Heart left ventricle (tissue), 16 donors: ENCODE data around the gene TMEM119. TPM values are rescaled to one million over a fixed set of nuclear protein-coding genes. Genes with fewer than 3 reads are reported as not detected.
"Not testable (repeated sequence)": the region's sequence is repeated elsewhere in the genome, so short reads cannot be mapped to it uniquely, and the experiment has no call there.

Experiments
- ATAC-seq, 4 donors: fragments of 200-7000 bp; cut with Tn5 transposase; one replicate each; pipeline ENCODE4 v1.9.1; 2020 to 2022; ENCODE audit warnings: moderate library complexity in 4 of 4, mild to moderate bottlenecking in 3 of 4, moderate number of reproducible peaks in 1 of 4
- DNase-seq, 5 donors: peaks; one replicate each; pipeline ENCODE4 v3.0.0-alpha.2; 2020
- H3K27ac ChIP-seq, 12 donors: fragments of 200-600 bp; sonication (generic) in 4 of 12; one replicate each; pipeline versions ENCODE4 v1.5.0 to v1.8.0; 2016 to 2022; ENCODE audit warnings: mild to moderate bottlenecking in 2 of 12
- H3K27me3 ChIP-seq, 9 donors: fragments of 200-600 bp; sonication (generic) in 2 of 9; one replicate each; pipeline versions ENCODE4 v1.5.1 to v1.8.0; 2016 to 2022; ENCODE audit warnings: mild to moderate bottlenecking in 3 of 9
- H3K36me3 ChIP-seq, 9 donors: fragments of 200-600 bp; sonication (generic) in 2 of 9; one replicate each; pipeline versions ENCODE4 v1.5.0 to v1.8.0; 2018 to 2022; ENCODE audit warnings: mild to moderate bottlenecking in 2 of 9
- H3K4me1 ChIP-seq, 12 donors: fragments of 200-600 bp; sonication (generic) in 4 of 12; one replicate each; pipeline versions ENCODE4 v1.5.0 to v1.8.0; 2016 to 2022; ENCODE audit warnings: mild to moderate bottlenecking in 3 of 12
- H3K4me3 ChIP-seq, 12 donors: fragments of 200-600 bp; sonication (generic) in 4 of 12; one replicate each; pipeline versions ENCODE4 v1.5.0 to v1.8.0; 2017 to 2022; ENCODE audit warnings: mild to moderate bottlenecking in 9 of 12, moderate library complexity in 4 of 12
- H3K9me3 ChIP-seq, 12 donors: fragments of 200-600 bp; sonication (generic) in 4 of 12; one replicate each; pipeline versions ENCODE4 v1.5.0 to v1.8.0; 2016 to 2022; ENCODE audit warnings: mild to moderate bottlenecking in 1 of 12
- POLR2A ChIP-seq, 2 donors: fragments of 450-650 bp; IDR thresholded peaks; one replicate each; pipeline ENCODE4 v1.6.1; 2017; ENCODE audit warnings: antibody characterized with exemption in 2 of 2, mild to moderate bottlenecking in 2 of 2, moderate library complexity in 2 of 2
- WGBS, 4 donors: extraction: QIAGEN DNeasy Blood & Tissue Kit in 2 of 4; methylation state at CpG; one replicate each; pipeline versions ENCODE4 v1.1.5 to v1.1.7; 2013 to 2018; 5-methylcytosine and 5-hydroxymethylcytosine counted together
- intact Hi-C, 10 donors: fragments of 100-400 bp; cut with DNase I; formaldehyde crosslinking; loops; one replicate each; pipeline versions ENCODE4 v1.11.1 to v1.14.2; 2022
- polyA plus RNA-seq, 2 donors: library from polyadenylated mRNA; stranded (reverse); fragments of 200-250 nt; gene quantifications; one replicate each; pipeline ENCODE4 v1.2.3, GENCODE V29; 2013
- total RNA-seq, 9 donors: library from RNA; depleted of rRNA in 2 of 9; stranded (reverse); fragments of >200 nt in 2 of 9; fragmentation: NEBNext Ultra II Directional in 3 of 9; extraction: Animal tissue kit (Norgen Biotek cat#: 25700) in 3 of 9; gene quantifications; one replicate each; pipeline versions ENCODE4 v1.1.0 to v1.2.4, GENCODE V29; 2016 to 2023
- TF ChIP-seq, protein P1 (sequence below), 12 donors: fragments of 200-600 bp; sonication (generic) in 4 of 12; IDR thresholded peaks; one replicate each; pipeline versions ENCODE4 v1.5.0 to v1.8.0; 2018 to 2022; ENCODE audit warnings: antibody characterized with exemption in 12 of 12, mild to moderate bottlenecking in 5 of 12
- donor health status: ischemic (EF 13 %, LVEDD 7.1; RV severe dilation, severe dysfunction).
- donor health status: healthy with polysubstance abuse.
- donor health status: DM: no; HTN: yes; CAD: no.
- donor health status: DM: no; HTN: no; CAD: no.
- donor health status: ischemic (EF 25% LVEDD 6.9; RV normal size, moderate dysfunction).
- donor health status: ischemic (EF 25% LVEDD 5.7; RV mildly dilated, moderate dysfunction).
- donor health status: healthy.
- donor health status: DM: yes; HTN: yes; CAD: no.
- donor health status: ischemic (EF 35%, LVEDD 5.7; RV mildly dilated, moderate dysfunction).
- donor health status: nonischemic (EF 11% LVEDD 7.7; RV severe dilation, severe dysfunction).
- donor health status: DM: yes; HTN: yes; CAD: no.
- donor health status: PGD.
- donor health status: ischemic (EF 29% LVEDD 5.4; RV normal size, mild dysfunction).
- donor health status: nonischemic (EF 23%, LVEDD 6.1; RV moderate dilation, normal function).

Gene TMEM119
- total and polyA plus RNA-seq, 11 donors = 0.19 to 11.0 (median 2.2) TPM

DNA sequence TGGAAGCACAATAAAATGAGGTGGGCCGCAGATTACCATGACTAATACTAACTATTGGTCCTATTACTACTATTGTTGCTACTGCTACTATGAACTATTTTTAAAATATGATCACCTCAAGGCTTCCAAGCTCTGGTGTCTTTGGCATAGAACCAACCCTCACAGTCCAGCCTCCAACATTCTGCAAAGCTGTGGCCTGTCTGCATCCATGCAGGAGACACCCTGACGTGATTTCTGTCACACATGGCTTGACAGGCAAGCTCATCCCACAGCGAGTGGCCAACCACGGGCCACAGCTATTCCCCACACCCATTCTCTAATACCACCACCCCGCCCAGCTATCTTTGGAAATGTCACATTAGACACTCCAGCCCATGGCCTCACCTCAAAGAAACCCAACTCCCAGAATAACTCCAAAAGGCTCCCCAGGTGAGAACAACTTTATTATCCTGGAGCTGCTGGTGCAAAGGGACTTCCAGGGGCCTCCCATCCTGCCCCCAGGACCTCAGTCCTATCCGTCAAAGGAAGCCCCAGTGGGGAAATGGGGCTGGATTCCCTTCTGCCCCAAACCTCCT lies 21.1 kb downstream of the TMEM119 start:
- DNase-seq (peak in 1 of 5 donors; percentile 24), ATAC-seq (peak in 3 of 4 donors; percentile 35 to 63 (median 45))
- Histone ChIP-seq H3K27me3 (no peaks in the 10 kb centered on the region), H3K27ac (no peak overlapping the region), H3K36me3 (no peaks in the 10 kb centered on the region), H3K4me1 (peaks cover 0 to 27% (median 7%) of the 10 kb centered on the region in 12 donors), H3K9me3 (no peaks in the 10 kb centered on the region), H3K4me3 (no peak overlapping the region)
- intact Hi-C loops = no loop called here
- TF ChIP-seq POLR2A (IDR thresholded peaks at IDR 0.05) = no peak
- TF ChIP-seq, protein P1, sequence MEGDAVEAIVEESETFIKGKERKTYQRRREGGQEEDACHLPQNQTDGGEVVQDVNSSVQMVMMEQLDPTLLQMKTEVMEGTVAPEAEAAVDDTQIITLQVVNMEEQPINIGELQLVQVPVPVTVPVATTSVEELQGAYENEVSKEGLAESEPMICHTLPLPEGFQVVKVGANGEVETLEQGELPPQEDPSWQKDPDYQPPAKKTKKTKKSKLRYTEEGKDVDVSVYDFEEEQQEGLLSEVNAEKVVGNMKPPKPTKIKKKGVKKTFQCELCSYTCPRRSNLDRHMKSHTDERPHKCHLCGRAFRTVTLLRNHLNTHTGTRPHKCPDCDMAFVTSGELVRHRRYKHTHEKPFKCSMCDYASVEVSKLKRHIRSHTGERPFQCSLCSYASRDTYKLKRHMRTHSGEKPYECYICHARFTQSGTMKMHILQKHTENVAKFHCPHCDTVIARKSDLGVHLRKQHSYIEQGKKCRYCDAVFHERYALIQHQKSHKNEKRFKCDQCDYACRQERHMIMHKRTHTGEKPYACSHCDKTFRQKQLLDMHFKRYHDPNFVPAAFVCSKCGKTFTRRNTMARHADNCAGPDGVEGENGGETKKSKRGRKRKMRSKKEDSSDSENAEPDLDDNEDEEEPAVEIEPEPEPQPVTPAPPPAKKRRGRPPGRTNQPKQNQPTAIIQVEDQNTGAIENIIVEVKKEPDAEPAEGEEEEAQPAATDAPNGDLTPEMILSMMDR (IDR thresholded peaks at IDR 0.05) = no peak
- 52 to 63% (median 57%) methylated on average over 6 of the region's 6 CpGs for WGBS, 4 donors

DNA sequence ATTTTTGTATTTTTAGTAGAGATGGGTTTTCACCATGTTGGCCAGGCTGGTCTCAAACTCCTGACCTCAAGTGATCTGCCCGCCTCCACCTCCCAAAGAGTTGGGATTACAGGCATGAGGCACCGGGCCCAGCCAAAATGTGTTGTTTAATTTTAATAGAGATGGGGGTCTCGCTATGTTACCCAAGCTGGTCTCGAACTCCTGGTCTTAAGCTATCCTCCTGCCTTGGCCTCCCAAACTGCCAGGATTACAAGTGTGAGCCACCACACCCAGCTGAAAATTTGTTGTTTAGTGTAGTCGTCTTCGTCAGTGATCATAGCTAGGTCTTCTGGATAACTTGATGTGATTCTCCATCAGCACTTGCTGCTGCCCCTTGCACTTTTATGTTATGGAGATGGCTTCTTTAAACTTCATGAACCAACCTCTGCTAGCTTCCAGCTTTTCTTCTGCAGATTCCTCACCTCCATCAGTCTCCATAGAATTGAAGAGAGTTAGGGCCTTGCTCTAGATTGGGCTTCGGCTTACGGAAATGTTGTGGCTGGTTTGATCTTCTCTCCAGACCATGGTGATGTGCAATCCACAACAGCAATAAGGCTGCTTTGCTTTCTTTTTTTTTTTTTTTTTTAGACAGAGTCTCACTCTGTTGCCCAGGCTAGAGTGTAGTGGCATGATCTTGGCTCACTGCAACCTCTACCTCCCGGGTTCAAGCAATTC lies 22.5 kb downstream of the TMEM119 start:
- WGBS, 4 donors = 86 to 93% (median 92%) methylated on average over 9 of the region's 9 CpGs
- TF ChIP-seq, protein P1 (IDR thresholded peaks at IDR 0.05) = no peak
- TF ChIP-seq POLR2A (IDR thresholded peaks at IDR 0.05) = no peak
- DNase-seq = peak in 1 of 5 donors; percentile 2
- no peaks in the 10 kb centered on the region for H3K27me3 ChIP-seq
- peaks cover 0 to 24% (median 7%) of the 10 kb centered on the region in 12 donors for H3K4me1 ChIP-seq
- H3K4me3 ChIP-seq = no peak overlapping the region
- H3K27ac ChIP-seq = peak overlapping the region in 1 of 12 donors; percentile 37
- peaks cover 0 to 2% (median 0%) of the 10 kb centered on the region in 9 donors for H3K36me3 ChIP-seq
- no peaks in the 10 kb centered on the region for H3K9me3 ChIP-seq
- intact Hi-C loops = no loop called here
- ATAC-seq = no peak

DNA sequence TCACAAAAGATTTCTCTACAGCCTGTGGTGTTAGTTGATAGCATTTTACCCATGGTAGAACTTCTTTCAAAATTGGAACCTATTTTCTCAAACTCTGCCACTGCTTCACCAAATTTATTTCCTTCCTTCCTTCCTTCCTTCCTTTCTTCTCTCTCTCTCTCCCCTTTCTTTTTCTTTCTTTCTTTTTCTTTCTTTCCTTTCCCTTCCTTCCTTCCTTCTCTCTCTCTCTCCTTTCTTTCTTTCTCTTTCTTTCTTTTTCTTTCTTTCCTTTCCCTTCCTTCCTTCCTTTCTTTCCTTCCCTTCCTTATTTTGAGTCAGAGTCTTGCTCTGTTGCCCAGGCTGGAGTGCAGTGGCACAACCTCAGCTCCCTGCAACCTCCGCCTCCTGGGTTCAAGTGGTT lies 23.6 kb downstream of the TMEM119 start:
- intact Hi-C loops = loop anchor here in 1 of 10 donors (5.0 kb wide), 1 partner anchor 38 kb away; no protein-coding TSS in a partner anchor
- DNase-seq, ATAC-seq, H3K27ac ChIP-seq, H3K27me3 ChIP-seq, H3K9me3 ChIP-seq, H3K4me3 ChIP-seq: not testable (repeated sequence)
- WGBS, 4 donors = 98 to 100% (median 100%) methylated on average over 1 of the region's 1 CpG
- Histone ChIP-seq H3K4me1 (peaks cover 0 to 17% (median 6%) of the 10 kb centered on the region in 12 donors), H3K36me3 (peaks cover 0 to 12% (median 8%) of the 10 kb centered on the region in 9 donors)

DNA sequence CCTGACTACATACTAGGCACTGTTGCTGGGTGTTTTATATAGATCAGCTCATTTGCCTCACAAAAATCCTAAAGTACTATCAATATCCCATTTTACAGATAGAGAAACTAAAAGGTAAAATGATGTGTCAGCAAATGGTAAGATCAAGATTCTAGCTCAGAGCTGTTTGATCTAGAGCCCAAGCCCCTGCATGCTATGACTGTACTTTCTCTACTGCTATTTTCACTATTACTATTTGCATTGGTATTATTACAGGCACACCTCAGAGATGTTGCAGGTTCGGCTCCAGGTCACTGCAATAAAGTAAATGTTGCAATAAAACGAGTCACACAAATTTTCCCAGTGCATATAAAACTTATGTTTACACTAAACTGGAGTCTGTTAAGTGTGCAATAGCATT lies 24.6 kb downstream of the TMEM119 start:
- Histone ChIP-seq H3K9me3 (no peaks in the 10 kb centered on the region), H3K27ac (no peak overlapping the region), H3K4me1 (peaks cover 0 to 17% (median 6%) of the 10 kb centered on the region in 12 donors), H3K36me3 (peaks cover 0 to 22% (median 18%) of the 10 kb centered on the region in 9 donors), H3K27me3 (no peaks in the 10 kb centered on the region), H3K4me3 (no peak overlapping the region)
- TF ChIP-seq, protein P1 (IDR thresholded peaks at IDR 0.05) = no peak
- no peak for TF ChIP-seq POLR2A (IDR thresholded peaks at IDR 0.05)
- 69 to 83% (median 71%) methylated on average over 2 of the region's 2 CpGs for whole genome bisulfite sequencing, 4 donors
- ATAC-seq = no peak
- intact Hi-C loops = loop anchor here in 1 of 10 donors (5.0 kb wide), 1 partner anchor 39 kb away; no protein-coding TSS in a partner anchor
- DNase-seq = no peak
